Measurements from ENCODE around the gene GLDN.

Gene GLDN

DNA sequence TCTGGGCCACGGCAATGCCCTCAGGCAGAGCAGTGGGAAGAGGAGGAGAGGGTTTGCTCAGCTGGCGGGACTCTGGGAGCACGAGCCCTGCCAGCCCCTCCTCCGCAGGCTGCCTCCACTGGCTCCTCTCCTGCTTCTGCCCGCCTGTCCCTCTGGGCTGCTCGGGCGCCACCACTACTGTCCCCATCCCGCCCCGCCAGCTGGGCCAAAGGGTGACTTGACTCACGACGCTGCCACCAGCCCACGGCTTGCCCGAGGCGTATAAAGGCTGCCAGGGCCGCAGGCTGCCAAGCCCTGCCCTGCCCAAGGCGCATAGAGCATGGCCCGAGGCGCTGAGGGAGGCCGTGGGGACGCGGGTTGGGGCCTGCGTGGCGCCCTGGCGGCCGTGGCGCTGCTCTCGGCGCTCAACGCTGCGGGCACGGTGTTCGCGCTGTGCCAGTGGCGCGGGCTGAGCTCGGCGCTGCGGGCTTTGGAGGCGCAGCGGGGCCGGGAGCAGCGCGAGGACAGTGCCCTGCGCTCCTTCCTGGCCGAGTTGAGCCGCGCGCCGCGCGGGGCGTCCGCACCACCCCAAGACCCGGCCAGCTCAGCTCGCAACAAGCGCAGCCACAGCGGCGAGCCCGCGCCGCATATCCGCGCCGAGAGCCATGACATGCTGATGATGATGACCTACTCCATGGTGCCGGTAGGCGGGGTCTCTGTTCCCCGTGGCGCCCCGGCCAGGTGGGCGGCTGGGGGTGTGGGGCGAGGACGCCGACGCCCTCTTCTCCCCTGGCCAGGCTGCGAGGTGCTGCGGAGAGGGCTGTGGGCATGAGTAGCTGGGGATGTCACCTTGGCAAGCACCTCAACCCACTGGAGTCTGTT lies at the start of gene GLDN:
GLDN (plus strand) TSS at position 290 of the 861 bp plus-strand sequence; CDS start at position 320, 30 bp downstream.
- no peak for DNase-seq (ENCODE audit: low read depth in 3 of 3)

- DNase-seq (ENCODE audit: low read depth in 3 of 3): no peak
These were observed 42.8 kb upstream of the GLDN start for GRCh38 chr15:51298620-51299019.

GRCh38 chr15:51299187-51300015 lies 42.1 kb upstream of the GLDN start:
- DNase-seq (ENCODE audit: low read depth in 3 of 3): no peak

DNA sequence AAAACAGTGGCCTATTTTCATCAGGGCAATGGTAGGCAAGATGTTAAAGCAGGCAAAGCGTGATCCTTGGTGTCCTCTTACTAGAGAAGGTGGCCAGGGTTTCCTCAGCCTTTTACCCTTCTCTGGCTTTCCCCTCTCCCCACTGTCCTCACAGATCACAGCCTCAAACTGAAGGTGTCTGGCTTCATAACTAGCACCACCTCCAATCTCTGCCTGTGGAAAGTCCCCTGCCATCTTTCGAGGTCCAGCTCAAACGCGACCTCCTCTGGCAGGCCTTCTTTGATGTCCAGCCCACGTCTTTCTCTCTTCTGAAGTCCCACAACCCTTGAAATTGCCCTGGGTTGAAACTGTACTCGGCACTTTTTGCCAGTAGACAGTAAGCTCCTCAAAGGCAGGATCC lies 39.0 kb upstream of the GLDN start:
- no peak for DNase-seq (ENCODE audit: low read depth in 3 of 3)

- DNase-seq (ENCODE audit: low read depth in 3 of 3): no peak
These were observed 37.9 kb upstream of the GLDN start for GRCh38 chr15:51303462-51303980.

- DNase-seq (ENCODE audit: low read depth in 3 of 3): no peak
These were observed 34.1 kb upstream of the GLDN start for GRCh38 chr15:51307325-51307724.

DNA sequence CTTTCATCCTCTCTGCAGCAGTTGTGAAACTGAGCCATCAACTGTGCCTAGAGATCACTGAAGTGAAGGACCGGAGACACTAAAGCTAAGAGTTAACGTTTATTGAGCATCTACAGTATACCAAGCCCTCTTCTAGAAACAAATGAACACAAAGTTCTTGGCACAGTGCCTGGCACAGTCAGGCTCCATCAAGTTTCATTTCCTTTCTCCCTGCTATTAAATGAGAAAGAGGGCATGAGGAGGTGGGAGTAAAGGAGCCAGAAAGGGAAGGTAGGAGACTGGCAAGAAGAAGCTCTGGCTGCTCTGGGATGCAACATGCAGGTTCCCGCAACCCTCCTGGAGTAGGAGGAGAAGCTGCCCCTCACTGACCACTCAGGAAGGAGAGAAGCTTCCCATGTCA lies 33.6 kb upstream of the GLDN start:
- no peak for DNase-seq (ENCODE audit: low read depth in 3 of 3)

DNA sequence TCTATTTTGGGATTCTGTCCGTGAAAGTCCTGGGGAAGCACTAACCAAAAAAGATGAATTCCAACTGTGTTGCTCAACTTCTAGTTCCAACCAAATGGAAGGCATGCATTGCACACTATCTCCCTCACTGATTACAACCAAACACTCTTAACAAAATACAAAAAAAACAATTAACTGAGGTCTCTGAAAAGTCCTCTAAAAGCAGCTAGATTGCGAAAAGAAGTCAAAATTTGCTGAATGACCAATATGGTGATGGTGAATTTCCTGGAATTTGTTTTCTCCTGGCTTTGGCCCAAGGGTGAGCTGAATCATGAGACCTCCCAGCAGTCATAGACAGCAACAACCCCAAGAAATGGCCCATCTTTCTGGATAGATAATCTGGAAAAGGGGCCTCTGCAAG lies 31.4 kb upstream of the GLDN start:
- DNase-seq (ENCODE audit: low read depth in 3 of 3): no peak

DNA sequence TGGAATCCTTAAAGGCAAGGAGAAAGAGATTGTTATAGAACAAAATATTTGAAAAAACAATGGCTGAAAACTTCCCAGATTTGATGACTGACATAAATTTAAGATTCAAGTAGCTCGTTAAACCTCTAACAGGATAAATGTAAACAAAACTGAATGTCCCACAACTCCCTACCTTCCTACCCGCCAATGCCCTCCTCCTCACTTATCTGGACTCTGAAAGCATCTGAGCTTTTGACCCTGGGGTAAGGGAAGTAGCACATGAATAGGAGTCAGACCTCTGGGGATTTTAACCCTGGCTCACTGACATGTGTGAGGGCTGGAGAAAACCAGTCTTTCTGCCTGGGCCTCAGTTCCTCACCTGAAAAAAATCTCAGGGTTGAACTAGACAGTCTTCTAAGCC lies 29.9 kb upstream of the GLDN start:
- no peak for DNase-seq (ENCODE audit: low read depth in 3 of 3)

GRCh38 chr15:51312166-51313073 lies 29.0 kb upstream of the GLDN start:
- no peak for DNase-seq (ENCODE audit: low read depth in 3 of 3)

DNA sequence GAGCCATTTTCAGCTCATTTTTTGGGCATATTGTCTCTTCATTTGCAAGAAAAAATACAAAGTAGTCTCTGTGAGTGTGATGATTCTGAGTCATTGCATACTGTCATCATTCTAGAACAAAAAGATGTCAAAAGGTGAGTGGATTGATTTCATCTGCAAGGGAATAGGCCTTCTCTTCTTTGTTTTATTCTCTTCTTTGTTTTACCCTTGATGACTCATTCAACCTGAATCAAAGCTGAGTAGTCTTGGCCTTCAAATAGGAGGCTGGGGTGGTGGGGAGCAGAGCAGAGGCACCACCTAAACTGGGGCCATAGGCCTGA lies 28.4 kb upstream of the GLDN start:
- no peak for DNase-seq (ENCODE audit: low read depth in 3 of 3)

- no peak for DNase-seq (ENCODE audit: low read depth in 3 of 3)
These were observed 27.7 kb upstream of the GLDN start for GRCh38 chr15:51313644-51314280.

GRCh38 chr15:51314391-51315337 lies 26.8 kb upstream of the GLDN start:
- DNase-seq (ENCODE audit: low read depth in 3 of 3): no peak

DNA sequence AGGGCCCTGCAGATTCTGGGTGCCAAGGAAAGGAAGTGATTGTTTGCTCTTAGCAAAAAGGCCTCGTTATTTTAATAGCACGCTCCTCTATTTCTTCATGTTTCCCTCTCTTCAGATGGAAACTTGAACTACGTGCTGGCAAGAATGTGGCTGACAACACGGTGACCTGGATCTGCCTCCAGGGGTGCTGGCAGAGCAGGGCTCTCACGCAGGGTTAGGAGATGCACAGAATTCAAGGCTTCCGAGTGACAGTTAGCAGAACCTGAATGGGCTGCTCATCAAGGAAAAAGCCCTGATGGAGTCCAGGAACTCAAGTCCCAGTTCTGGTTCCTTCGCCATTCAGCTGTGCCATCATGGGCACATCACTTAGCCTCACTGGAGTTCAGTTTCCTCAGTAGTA lies 25.7 kb upstream of the GLDN start:
- DNase-seq (ENCODE audit: low read depth in 3 of 3): no peak

- DNase-seq (ENCODE audit: low read depth in 3 of 3): no peak
These were observed 24.8 kb upstream of the GLDN start for GRCh38 chr15:51316636-51317035.

DNA sequence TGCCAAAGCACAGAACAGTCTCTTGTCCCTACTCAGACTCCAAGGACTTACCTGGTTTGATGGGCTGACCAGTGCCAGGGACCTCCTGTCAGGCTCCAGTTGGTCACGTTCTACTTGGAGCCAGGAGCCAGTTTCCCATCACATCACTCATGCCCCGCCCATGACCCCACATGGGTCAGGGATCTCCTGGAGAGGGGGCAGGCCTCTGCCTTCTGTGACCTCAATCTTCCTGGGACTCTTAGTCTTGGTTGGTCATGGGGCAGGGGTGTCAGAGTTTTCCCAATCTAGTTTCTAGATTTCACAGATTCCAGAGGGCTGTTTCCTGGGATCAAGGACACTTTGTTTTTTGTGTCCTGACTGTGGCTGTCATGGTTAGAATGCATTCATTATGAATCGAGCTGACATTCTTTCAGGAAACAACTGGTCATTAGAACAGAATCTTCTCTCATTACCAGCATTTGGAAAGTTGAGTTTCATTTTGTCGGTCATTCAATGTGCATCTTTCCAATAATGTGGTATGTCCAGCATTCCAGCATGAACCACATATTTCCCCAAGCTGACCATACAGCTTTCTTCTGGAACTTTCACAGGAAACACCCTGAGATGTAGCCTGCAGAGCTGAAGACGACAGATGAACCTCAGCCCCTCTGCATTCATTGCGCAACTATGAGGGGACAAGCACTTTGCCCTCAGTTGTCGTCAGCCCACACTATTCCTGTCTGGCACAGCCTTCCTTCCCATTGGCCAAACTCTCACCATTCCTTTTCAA lies 22.9 kb upstream of the GLDN start:
- DNase-seq (ENCODE audit: low read depth in 3 of 3): no peak

DNA sequence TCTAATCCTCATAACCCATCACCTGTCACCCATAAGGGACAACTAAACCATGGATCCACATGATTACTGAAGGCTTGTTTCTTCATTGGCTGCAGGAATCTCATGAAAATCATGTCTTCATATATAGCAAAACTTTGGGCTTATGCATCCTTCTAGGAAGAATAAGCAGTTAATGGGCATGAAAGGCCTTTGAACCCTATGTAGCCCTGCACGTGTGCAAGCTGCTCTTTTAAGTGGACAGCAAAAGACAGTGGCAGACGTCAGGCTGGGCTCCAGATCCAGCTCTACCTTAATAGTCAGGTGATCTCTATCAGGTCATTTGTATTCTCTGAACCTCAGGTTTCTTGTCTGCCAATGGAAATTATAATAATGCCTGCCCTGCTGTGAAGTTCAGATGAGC lies 21.9 kb upstream of the GLDN start:
- DNase-seq (ENCODE audit: low read depth in 3 of 3): no peak

DNA sequence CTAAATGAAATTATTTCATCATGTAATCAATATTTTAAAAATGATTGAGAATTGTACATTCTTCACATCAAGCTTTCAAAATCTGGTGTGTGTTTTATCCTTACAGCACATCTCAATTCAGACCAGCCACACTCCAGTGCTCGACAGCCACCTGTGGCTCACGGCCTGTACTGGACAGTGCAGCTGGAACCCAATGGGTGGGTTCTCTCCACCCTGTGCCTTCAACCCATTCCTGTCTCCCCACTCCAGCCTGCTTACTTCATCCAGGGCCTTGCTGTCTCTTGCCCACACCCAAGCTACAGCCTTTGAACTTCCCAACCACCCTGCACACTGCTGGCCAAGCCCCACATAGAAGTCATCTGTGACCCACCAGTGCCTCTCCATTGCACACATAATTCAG lies 20.6 kb upstream of the GLDN start:
- no peak for DNase-seq (ENCODE audit: low read depth in 3 of 3)

DNA sequence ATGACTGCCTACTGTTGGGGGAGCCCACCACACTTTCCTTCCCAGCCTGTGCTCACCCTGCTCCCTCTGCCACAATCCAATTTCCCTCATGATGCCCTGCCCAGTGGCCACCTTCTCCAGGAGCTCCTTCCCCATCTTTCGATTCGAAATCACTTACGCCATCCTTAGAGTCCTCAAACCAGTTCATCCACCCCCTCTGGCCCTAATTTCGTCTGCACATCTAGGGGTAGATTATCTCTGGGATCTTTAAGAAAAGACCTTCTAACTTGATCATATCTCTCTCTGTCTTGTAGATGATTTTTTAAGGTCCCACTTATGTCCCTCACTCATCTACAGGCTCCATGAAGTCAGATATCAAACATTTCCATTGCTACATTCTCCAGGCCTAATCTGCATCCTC lies 20.1 kb upstream of the GLDN start:
- DNase-seq (ENCODE audit: low read depth in 3 of 3): no peak
